Activated CD8-positive, alpha-beta memory T cell treated with anti-CD3 and anti-CD28 coated beads for 24 hours (primary cell): Measurements from ENCODE around the gene MBLAC1.

Experiments
- DNase-seq: peaks from one replicate; pipeline ENCODE4 v3.0.0-alpha.2; 2020

MBLAC1 gene

GRCh38 chr7:100098913-100099312 is 27.9 kb upstream of the MBLAC1 start:
- DNase-seq: no peak

- DNase-seq: no peak
Observed at GRCh38 chr7:100099452-100099851, 27.3 kb upstream of the MBLAC1 start.

DNA sequence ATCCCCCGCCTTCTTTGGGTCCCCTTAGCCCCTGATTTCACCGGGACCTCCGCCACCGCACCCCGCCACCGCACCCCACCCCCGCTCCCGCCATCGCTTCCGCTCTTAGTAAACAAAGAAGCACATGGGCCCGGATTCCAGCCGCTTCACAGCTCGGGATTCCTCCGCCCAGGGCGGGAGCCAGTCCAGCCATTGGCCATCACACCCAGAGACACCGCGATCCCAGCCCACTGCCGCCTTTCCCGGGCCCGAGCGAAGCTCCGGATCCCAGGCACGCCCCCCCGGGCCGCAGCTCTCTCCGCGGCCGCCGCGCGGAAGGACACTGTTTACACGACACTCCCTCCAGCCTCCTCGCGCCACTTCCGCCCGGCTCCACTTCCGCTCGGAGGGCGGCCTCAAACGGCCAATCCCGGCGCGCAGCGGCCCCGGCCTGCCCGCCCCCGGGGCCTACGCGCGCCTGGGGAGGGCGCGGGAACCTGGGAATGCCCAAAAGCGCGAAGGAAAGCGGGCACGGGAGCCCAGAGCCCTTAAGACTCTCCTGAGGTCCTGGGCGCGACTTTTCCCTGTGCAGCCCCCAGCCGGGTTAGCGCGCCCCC is 26.2 kb upstream of the MBLAC1 start:
- peak; percentile 93 for DNase-seq

DNA sequence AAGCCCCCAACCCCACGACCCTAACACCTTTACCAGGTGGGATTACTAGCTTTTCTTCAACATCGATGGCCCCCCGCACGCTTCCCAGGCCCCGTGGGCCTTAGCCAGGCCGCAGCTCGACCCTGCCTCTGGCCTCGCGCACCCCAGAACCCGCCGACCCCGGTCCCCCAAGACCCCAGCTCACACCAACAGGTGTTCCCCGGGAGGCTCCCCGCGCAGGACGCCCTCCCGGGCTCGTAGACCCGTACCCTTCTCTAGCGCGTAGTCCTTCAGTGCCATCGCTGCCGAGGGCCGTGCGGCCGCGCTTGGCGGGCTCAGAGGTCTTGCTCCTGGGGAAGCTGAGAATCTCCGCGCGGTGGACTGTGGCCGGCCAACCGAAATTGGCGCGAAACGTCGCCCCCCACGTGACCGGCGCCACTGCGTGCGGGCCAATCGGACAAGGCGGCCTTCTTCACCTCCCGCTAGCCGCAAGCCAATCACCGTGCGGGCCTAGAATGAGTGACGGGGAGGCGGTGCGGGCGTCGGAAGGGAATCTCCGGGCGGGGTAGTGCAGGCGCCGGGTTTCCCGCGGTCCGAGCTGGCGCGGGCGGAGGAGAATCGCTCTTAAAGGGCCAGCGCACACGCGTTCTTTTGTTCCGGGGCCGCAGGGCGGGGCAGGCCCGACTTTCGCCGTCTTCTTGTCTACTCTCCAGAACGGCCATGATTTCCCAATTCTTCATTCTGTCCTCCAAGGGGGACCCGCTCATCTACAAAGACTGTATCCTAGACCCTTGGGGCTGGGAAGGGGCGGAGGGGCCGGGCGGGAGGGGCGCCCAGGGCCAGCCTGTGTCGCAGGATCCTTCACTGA is 25.5 kb upstream of the MBLAC1 start, which contains the start of the genes AP4M1 and MCM7:
AP4M1 (plus strand) TSS at position 628 of the 847 bp plus-strand sequence; CDS start at position 700, 72 bp downstream.
MCM7 (minus strand) TSS at position 382 of the 847 bp plus-strand sequence; CDS start at position 279, 103 bp downstream.
- DNase-seq: peak; percentile 98

DNA sequence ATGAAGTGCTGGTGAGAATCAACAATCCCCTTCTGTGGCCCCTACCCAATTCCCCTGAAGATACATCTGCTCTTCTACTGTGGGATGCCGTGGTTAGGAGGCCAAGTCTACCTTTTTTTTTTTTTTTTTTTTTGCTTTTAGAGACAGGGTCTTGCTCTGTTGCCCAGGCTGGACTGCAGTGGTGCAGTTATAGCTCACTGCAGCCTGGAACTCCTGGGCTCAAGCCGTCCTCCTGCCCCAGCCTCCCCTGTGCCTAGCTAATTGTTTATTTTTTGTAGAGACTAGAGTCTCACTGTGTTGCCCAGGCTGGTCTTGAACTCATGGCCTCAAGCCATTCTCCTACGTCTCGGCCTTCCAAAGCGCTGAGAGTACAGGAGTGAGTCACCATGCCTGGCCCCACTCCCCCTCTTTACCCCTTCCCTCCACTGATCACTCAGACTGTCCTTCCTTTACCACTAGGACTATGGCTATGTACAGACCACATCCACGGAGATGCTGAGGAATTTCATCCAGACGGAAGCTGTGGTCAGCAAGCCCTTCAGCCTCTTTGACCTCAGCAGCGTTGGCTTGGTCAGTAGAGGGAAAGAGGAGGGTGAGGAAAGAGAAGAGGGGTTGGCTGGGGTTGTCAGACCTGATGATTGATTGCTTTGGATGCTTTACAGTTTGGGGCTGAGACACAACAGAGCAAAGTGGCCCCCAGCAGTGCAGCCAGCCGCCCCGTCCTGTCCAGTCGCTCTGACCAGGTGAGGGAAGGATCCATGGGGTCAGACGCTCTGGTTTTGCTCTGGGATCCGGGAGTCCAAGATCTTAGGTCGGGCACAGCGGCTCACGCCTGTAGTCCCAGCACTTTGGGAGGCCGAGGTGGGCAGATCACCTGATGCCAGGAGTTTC is 23.6 kb upstream of the MBLAC1 start:
- no peak for DNase-seq

DNA sequence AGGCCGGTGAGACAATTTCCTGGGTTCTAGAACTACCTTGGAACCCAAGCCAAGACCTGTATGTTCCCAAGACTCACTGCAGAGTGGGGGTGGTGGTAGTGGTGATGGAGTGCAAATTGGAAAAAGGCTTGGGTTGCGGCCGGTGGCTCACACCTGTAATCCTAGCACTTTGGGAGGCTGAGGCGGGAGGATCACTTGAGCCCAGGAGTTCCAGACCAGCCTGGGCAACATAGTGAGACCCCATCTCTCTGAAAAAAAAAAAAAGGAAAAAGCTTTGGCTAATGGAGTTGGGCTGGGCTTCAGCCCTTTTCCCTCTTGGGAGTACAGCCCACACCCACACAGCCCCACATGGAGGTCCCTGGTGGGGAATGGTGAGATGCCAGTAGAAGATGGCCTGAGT is 21.2 kb upstream of the MBLAC1 start:
- DNase-seq: no peak

DNA sequence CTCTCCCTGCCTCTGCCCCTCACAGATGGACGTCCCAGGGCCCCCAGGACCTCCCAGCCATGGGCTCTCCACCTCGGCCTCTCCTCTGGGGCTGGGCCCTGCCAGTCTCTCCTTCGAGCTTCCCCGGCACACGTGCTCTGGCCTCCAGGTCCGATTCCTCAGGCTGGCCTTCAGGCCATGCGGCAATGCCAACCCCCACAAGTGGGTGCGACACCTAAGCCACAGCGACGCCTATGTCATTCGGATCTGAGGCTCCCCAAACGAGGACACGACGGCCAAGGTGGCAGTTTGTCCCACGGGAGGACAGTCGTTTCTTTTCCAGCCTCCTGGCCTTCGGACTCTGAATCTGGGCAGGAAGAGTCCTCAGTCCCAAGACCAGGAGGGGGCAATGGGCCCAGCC is 20.1 kb upstream of the MBLAC1 start:
- no peak for DNase-seq

- DNase-seq: no peak
Observed at GRCh38 chr7:100107125-100107737, 19.5 kb upstream of the MBLAC1 start.

- DNase-seq: no peak
Observed at GRCh38 chr7:100107890-100108289, 18.9 kb upstream of the MBLAC1 start.

GRCh38 chr7:100109521-100110163 is 17.1 kb upstream of the MBLAC1 start:
- no peak for DNase-seq

DNA sequence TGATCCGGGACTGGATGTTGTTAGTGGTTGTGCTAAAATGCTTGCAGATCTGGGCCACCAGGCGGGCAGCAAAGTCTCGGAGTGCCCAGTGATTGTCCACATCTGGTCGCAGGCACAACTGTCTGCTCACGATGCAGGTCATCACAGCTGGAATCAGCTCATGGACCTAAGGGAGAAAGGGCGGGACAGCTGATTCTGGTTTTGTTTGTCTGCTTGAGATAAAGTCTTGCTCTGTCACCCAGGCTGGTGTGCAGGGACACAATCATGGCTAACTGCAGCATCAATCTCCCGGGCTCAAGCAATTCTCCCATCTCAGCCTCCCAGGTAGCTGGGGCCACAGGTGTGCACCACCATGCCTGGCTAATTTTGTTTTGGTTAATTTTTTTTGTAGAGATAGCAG is 15.6 kb upstream of the MBLAC1 start:
- DNase-seq: no peak

- no peak for DNase-seq
Observed at GRCh38 chr7:100111914-100112313, 14.9 kb upstream of the MBLAC1 start.

DNA sequence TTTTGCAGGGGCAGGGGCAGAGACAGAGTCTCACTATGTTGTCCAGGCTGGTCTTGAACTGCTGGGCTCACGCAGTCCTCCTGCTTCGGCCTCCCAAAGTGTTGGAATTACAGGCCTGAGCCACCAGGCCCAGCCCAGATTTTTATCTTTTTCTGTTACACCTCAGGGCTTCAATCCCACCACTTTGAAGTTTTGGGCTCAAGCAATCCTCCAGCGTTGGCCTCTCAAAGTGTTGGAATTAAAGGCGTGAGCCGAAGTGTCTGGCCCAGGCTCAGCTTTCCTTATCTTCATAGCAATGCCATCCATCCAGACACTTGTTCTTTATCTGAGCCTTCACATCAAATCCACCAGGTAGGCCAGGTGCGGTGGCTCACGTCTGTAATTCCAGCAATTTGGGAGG is 11.7 kb upstream of the MBLAC1 start:
- no peak for DNase-seq

GRCh38 chr7:100118388-100119071 is 8.2 kb upstream of the MBLAC1 start:
- DNase-seq: no peak

DNA sequence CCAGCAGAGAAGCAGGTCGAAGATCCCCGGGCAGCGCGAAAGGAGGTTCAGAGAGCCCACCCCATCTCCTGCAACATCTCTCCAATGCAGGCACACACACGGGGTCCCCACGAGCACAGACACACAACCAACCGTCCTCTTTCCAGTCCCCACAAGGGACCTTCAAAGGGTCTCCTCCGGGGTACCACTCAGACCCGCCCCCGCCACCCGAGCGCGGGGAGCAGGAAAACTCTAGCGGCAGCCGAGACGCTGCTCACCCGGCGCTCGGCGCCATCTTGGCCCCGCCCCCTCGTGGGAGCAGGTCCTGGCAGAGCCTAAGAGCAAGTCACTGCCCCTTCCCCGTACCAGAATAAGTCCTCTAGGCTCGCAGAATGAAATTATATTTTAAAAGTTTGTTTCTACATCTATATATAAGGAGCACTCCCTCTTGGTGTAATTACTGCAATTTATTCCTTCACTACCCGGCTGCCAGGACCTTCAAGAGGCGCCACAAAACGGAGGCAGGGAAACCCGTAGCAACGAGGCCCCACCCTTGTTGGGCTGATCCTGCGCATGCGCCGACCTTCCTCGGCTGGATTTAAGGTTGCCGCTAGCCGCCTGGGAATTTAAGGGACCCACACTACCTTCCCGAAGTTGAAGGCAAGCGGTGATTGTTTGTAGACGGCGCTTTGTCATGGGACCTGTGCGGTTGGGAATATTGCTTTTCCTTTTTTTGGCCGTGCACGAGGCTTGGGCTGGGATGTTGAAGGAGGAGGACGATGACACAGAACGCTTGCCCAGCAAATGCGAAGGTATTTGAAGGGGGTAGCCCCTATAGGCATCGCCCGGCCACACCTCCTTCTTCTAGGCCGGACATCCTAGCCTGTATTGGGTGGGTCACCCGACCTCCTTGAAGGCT is 7.4 kb upstream of the MBLAC1 start, which contains the start of the genes CNPY4 and TAF6:
CNPY4 (plus strand) TSS at position 563 of the 898 bp plus-strand sequence; CDS start at position 674, 111 bp downstream.
TAF6 (minus strand) TSS at position 287 of the 898 bp plus-strand sequence. CDS start 5,149 bp downstream, outside the sequence.
- peak; percentile 96 for DNase-seq

- DNase-seq: no peak
Observed at GRCh38 chr7:100119970-100120732, 6.6 kb upstream of the MBLAC1 start.

DNA sequence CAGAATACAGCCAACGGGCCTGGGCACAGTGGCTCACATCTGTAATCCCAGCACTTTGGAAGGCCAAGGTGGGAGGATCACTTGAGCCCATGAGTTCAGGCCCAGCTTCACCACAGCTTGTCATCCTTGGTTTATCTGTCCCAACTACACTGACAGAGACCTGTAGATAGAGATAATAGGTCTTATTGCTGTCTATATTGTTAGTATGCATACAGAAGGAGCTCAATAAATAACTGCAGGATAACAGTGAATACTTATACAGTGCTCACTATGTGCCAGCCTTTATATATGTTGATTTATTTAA is 6.1 kb upstream of the MBLAC1 start:
- no peak for DNase-seq

DNA sequence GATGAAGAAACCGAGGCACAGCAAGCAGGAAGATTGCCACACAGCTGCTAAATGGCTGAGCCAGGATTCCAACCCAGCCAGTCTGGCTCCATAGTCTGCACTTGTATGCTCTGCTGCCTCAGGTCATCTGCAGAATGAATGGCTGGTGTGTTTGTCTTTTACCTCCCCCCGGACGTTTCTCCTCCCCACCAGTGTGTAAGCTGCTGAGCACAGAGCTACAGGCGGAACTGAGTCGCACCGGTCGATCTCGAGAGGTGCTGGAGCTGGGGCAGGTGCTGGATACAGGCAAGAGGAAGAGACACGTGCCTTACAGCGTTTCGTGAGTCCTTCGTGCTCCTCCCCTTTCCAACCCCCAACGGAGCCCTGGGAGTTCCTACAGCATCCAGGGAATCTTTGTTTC is 4.7 kb upstream of the MBLAC1 start:
- DNase-seq: no peak

GRCh38 chr7:100122568-100122967 is 4.2 kb upstream of the MBLAC1 start:
- no peak for DNase-seq
